AG04449 (cell line): ENCODE measurements around the gene CLCN1.

Source experiments
- CTCF ChIA-PET: fragments of 350-600 bp; formaldehyde crosslinking; extraction: SDS; loops from one replicate; lab custom pipeline; 2021; ENCODE audit warnings: antibody characterized with exemption; lab: Yijun Ruan, JAX
- POLR2A ChIA-PET: fragments of 400-600, 350-600 bp; formaldehyde crosslinking; extraction: SDS; loops from one replicate; lab custom pipeline; 2020; ENCODE audit warnings: antibody characterized with exemption, inconsistent platforms; lab: Yijun Ruan, JAX
- DNase-seq: peaks from one replicate; pipeline ENCODE4 v3.0.0-alpha.2; 2010; ENCODE audit warnings: low read depth, low spot score
- H3K4me3 ChIP-seq: 2 replicates; pipeline ENCODE4 v1.5.1; 2011; ENCODE audit warnings: low read depth, mild to moderate bottlenecking, control low read depth, low read length
- CTCF ChIP-seq: IDR thresholded peaks from one replicate; pipeline ENCODE4 v1.5.1; 2011; ENCODE audit warnings: mild to moderate bottlenecking, moderate library complexity, low read length, control low read depth, inconsistent platforms; ENCODE audit not compliant: insufficient read depth; ENCODE audit errors: missing control alignments

Gene CLCN1

GRCh38 chr7:143321734-143322133 lies 5.8 kb downstream of the CLCN1 start:
- CTCF ChIA-PET: interaction anchor here (1.0 kb wide), 1 partner anchor 81 kb away, joined by 3 read pairs; no protein-coding TSS in a partner anchor
- POLR2A ChIA-PET: no interaction called here
- TF ChIP-seq CTCF: no peak
- H3K4me3 ChIP-seq: no peak overlapping the region
- no peak for DNase-seq

DNA sequence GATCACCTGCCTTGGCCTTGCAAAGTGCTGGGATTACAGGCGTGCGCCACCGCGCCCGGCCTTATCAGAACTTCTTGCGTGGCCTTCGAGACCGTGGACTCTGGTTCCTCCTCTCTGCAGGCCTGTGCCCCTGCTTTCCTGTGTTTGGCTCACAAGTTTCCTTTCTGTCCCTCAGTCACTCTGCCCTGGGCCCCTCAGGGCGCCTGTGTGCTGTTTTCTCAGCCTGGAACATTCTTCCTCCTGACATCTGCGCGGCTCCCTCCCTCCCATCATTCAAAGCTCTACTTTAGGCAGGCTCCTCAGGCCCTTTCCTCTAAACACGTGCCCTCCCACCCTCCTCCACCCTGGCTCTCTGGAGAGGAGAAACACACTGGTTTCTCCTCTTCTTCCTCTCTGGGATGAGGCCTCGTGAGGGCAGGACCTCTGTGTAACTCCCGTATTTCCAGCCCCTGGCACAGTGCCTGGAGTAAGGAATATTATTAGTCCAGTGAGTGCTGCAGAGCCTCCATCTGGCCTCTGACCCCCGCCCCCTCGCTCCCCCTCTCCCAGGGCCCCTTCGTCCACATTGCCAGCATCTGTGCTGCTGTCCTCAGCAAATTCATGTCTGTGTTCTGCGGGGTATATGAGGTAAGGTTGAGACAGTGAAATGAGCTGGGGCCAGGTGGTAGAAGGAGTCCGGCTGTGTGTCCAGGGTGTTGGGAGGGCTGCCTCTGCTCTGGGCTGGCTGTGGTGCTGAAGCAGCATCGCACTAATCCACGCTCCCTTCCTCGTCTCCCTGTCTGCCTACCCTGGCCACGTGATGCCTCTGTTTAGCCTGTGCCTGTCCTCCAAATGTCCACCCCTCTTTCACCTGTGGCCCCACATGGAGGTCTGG lies 7.1 kb downstream of the CLCN1 start:
- no peak for DNase-seq
- no peak overlapping the region for H3K4me3 ChIP-seq
- ChIA-PET CTCF (interaction anchor here (1.0 kb wide), 1 partner anchor 18 kb away, joined by 3 read pairs; no protein-coding TSS in a partner anchor), POLR2A (no interaction called here)
- no peak for TF ChIP-seq CTCF

GRCh38 chr7:143323653-143324052 lies 7.7 kb downstream of the CLCN1 start:
- H3K4me3 ChIP-seq: no peak overlapping the region
- DNase-seq: no peak
- no peak for TF ChIP-seq CTCF
- ChIA-PET POLR2A (no interaction called here), CTCF (no interaction called here)

GRCh38 chr7:143325240-143325639 lies 9.3 kb downstream of the CLCN1 start:
- POLR2A ChIA-PET: no interaction called here
- H3K4me3 ChIP-seq: no peak overlapping the region
- peak; percentile 26 for DNase-seq
- no peak for TF ChIP-seq CTCF
- CTCF ChIA-PET: interaction anchor here (0.9 kb wide), 1 partner anchor 20 kb away, joined by 3 read pairs; no protein-coding TSS in a partner anchor

GRCh38 chr7:143327903-143328302 lies 12.0 kb downstream of the CLCN1 start:
- ChIA-PET CTCF (interaction anchor here (1.0 to 1.5 kb wide), 3 partner anchors 10 to 88 kb away, joined by 3 to 5 read pairs (median 3); no protein-coding TSS in a partner anchor), POLR2A (interaction anchor here (1.5 kb wide), 1 partner anchor 53 kb away, joined by 4 read pairs; the partner anchor contains the start of gene ZYX)
- no peak overlapping the region for H3K4me3 ChIP-seq
- no peak for DNase-seq
- no peak for TF ChIP-seq CTCF

DNA sequence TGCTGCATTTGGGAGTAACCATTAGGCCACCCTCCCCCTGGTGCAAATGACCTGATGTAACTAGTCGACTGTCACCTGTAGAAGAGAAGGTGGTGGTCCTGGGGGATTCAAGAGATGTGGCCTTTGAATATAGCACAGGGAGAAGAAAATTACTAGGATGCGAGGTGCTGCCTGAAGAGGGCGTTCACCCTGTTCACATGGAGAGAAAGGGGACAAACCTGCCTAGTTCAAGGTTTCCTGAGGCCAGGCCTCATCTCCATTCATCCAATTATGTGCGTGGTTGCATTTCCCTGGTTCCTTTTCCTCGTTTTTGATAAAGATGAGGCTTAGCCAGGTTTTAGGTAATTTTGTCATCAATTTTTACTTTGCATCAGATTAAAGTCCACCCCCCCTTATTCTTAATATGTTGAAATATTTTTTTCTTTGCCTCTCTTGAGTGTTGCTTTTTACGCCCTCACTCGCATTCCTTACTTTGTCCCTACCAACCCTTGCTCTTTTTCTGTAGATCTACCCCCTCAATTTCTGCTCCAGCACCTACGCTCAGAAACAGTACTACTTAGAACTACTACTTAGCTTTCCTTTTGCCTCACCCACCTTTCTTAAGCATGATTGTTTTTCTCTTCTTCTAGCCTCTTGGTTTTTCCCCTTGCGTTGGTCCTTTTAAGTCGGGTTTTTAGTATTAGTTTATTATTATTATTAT lies 13.7 kb downstream of the CLCN1 start:
- ChIA-PET CTCF (interaction anchor here (0.7 to 2.6 kb wide), 2 partner anchors 14 to 15 kb away, joined by 3 to 10 read pairs; no protein-coding TSS in a partner anchor), POLR2A (no interaction called here)
- no peak for DNase-seq
- no peak overlapping the region for H3K4me3 ChIP-seq
- no peak for TF ChIP-seq CTCF
